ENCODE measurements around the gene POLE2. TPM values are rescaled to one million over a fixed set of nuclear protein-coding genes. Genes with fewer than 3 reads are reported as not detected.

POLE2 gene
- total and polyA plus RNA-seq, 2 of the 13 experiments (the other 11 are each of a cell fraction or from before 2014, with no cell fraction given), result 16.6 to 37.0 TPM

- TF ChIP-seq ZBTB34 (CRISPR knock-in tag; IDR thresholded peaks at IDR 0.05) (0 out of 2 replicates have a peak, but pooled peaks have one; percentile 15), ZNF180 (CRISPR knock-in tag; IDR thresholded peaks at IDR 0.05; ENCODE audit: borderline replicate concordance, low read depth) (no peak), ZBTB8A (CRISPR knock-in tag; IDR thresholded peaks at IDR 0.05; ENCODE audit: borderline replicate concordance, low read depth) (no peak), ZNF350 (CRISPR knock-in tag; IDR thresholded peaks at IDR 0.05; ENCODE audit: borderline replicate concordance, low read depth) (peak; percentile 89; the same call in 1 of the 2 replicates), ATF6 (CRISPR knock-in tag; conservative IDR thresholded peaks at IDR 0.05) (0 out of 2 replicates have a peak, but pooled peaks have one; percentile 39), ZNF367 (CRISPR knock-in tag; IDR thresholded peaks at IDR 0.05; ENCODE audit: borderline replicate concordance) (no peak), MXI1 (IDR thresholded peaks at IDR 0.05; ENCODE audit: borderline replicate concordance, low read depth, low read length) (peak; percentile 79; the same call in 2 of the 3 replicates), ZHX2 (IDR thresholded peaks at IDR 0.05; ENCODE audit: low read depth) (no peak), ZHX2 (CRISPR knock-in tag; IDR thresholded peaks at IDR 0.05; ENCODE audit: borderline replicate concordance) (peak; percentile 91; the same call in 1 of the 2 replicates), ZNF317 (CRISPR knock-in tag; IDR thresholded peaks at IDR 0.05) (peak; percentile 78; the same call in 1 of the 2 replicates), JDP2 (CRISPR knock-in tag; IDR thresholded peaks at IDR 0.05; ENCODE audit: borderline replicate concordance) (no peak), SMC3 (IDR thresholded peaks at IDR 0.05; ENCODE audit: low read length) (no peak), REL (CRISPR knock-in tag; conservative IDR thresholded peaks at IDR 0.05) (peak; percentile 78; the same call in 1 of the 2 replicates), STAG1 (CRISPR knock-in tag; IDR thresholded peaks at IDR 0.05) (peak; percentile 24; the same call in 1 of the 2 replicates), ZNF619 (CRISPR knock-in tag; IDR thresholded peaks at IDR 0.05) (peak; percentile 43; the same call in 1 of the 2 replicates), FOXC1 (CRISPR knock-in tag; IDR thresholded peaks at IDR 0.05; ENCODE audit: borderline replicate concordance) (peak; percentile 50; the same call in 1 of the 2 replicates)
Observed at GRCh38 chr14:49598485-49599300, 89.3 kb downstream of the POLE2 start, which contains the start of gene LRR1 (continued).
